SKM-1 (cell line): Measurements from ENCODE around the gene TAPBPL.
A peak's percentile ranks its signal among the peaks of the same experiment; 100 is the strongest.
"Not testable (repeated sequence)": the region's sequence is repeated elsewhere in the genome, so short reads cannot be mapped to it uniquely, and the experiment has no call there.

Experiments used
- DNase-seq: peaks from one replicate; lab custom pipeline; 2025; ENCODE audit not compliant: unreplicated experiment; lab: John Stamatoyannopoulos, UW

TAPBPL gene

GRCh38 chr12:6489449-6489848 lies 37.6 kb downstream of the TAPBPL start:
- DNase-seq = no peak

- not testable (repeated sequence) for DNase-seq
Observed at GRCh38 chr12:6490673-6491072, 38.8 kb downstream of the TAPBPL start.

DNA sequence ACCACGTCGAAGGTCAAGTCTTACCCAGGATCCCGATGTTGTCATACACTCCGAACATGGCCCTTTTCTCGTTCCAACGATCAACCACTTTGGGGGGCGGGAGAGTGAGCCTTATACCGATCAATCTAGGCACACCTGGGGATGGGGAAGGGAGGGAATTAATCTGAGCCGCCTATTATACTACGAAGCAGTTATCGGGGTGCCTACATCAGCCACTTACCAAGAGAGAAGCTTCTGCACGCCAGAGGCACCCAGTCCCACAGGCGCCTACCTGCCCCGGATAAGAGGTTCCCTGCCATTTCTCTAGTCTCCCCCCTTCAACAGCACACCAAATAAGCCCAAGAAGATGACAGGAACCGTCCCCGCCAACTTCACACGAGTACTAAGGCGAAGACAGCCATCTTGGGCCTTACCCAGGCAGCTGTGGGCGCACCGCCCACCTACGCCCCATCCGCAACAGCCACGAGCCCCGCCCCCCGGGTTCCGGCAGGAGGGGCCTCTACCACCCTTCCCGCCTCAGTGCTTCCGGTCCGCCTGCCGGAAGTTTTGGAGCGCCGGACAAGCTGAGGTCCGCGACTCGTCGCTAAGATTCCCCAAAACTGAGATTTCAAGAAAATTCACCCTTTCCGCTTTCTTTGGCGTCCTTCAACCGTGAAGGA lies 41.1 kb downstream of the TAPBPL start, which contains the start of gene MRPL51:
TSS of gene MRPL51 (minus strand) at position 425 of the 659 bp plus-strand sequence. CDS start at position 299, 126 bp downstream.
- DNase-seq = peak; percentile 15

DNA sequence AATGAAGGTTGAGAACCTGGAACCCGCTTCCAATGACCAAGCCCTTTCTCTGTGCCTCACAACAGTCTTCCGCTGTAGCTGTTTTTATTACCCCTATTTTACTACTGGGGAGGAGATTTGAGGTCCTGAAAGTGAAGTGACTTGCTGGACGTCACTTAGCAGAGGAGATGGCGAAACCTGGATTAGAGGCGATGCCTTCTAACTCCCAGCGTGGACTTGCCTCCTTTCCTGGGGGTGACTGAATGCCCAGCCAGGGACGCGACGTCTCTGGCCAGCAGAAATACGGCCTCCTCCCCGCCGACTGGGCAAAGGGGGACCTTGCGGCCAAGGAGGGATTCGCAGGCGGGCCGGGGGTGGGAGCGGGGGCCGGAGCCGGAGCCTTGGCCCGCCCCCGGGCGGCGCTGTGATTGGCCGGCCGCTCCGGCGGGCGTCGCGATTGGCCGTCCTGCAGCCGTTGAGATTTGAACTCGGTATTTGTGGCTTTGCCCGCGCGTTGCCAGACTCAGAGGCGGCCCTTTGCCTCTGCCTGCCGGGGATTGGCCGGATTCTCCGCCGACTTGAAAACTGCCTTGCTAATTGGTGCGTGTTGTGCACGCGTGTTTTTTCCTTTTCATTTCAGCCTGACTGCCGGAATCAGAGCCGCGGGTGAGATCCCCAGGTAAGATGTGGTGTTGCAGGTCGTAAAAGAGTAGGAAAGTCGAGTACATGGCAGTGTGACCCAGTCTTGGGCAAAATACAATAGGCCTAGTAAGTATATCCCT lies 41.8 kb downstream of the TAPBPL start, which contains the start of gene NCAPD2:
TSS of gene NCAPD2 (plus strand) at position 606 of the 761 bp plus-strand sequence. CDS start 997 bp downstream, outside the sequence.
- peak; percentile 39 for DNase-seq

DNA sequence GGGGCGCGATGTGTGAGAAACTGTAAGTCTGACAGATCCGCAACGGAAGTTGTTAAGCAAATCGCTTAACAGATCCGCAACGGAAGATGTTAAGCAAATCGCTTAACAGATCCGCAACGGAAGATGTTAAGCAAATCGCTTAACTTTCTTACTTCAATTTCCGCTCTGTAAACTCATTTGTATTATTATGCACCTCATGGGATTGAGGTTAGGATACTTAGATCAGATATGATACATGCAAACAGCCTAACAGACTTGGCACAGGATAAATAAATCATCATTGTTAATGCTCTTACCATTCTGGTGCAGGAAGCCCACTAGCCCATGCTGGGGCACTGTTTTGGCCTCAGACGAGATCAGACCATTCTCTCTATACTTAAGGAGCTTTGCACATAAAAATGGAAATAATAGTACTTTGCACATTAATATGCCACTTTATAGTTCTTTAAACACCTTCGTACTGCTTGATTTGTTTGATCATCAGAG lies 42.5 kb downstream of the TAPBPL start:
- DNase-seq = no peak

DNA sequence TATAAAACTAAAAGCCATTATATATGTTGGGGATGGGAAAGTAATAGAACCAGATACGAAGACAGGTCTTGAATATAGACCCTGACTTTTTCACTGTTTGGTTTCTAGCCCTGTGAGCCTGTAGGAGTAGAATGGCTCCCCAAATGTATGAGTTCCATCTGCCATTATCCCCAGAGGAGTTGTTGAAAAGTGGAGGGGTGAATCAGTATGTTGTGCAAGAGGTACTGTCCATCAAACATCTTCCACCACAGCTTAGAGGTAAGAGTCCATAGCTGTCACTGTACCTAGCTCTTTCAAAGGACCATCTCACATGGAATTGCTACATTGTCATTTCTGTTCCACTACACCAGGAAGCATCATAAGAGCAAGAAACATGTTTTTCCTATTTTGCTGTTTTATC lies 43.1 kb downstream of the TAPBPL start:
- DNase-seq = no peak

- DNase-seq = not testable (repeated sequence)
Observed at GRCh38 chr12:6497291-6497690, 45.4 kb downstream of the TAPBPL start.

- DNase-seq = no peak
Observed at GRCh38 chr12:6500466-6500865, 48.6 kb downstream of the TAPBPL start.

- DNase-seq = no peak
Observed at GRCh38 chr12:6507102-6507998, 55.5 kb downstream of the TAPBPL start.

DNA sequence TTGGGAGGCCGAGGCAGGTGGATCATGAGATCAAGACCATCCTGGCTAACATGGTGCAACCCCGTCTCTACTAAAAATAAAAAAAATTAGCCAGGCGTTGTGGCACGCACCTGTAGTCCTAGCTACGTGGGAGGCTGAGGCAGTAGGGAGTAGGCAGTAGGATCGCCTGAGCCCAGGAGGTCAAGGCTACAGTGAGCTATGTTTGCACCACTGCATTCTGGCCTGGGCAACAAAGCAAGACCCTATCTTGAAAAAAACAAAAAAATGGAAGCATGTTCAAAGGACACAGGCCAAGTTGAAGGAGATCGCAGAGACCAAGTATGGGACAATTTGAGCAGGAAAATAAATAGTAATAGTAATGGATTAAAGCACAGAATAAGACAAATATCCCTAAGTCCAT lies 56.2 kb downstream of the TAPBPL start:
- DNase-seq = no peak
